B cell (primary cell): Measurements from ENCODE around the gene TFEC.

Experiments
- CTCF ChIP-seq: fragments of 200-600 bp; IDR thresholded peaks from one replicate; pipeline ENCODE4 v1.8.0; 2022; ENCODE audit warnings: antibody characterized with exemption, mild to moderate bottlenecking
- EZH2 ChIP-seq: IDR thresholded peaks from 2 replicates; pipeline ENCODE4 v1.6.1; 2012; ENCODE audit warnings: borderline replicate concordance, low read depth, mild to moderate bottlenecking, moderate library complexity, low read length; ENCODE audit not compliant: insufficient read depth, poor library complexity, severe bottlenecking

- TF ChIP-seq EZH2, result no peak
- TF ChIP-seq CTCF, result no peak
Measured at GRCh38 chr7:115980159-115980558, 50.4 kb downstream of the TFEC start.
